ENCODE data around the gene CFAP53. TPM values are rescaled to one million over a fixed set of nuclear protein-coding genes. Genes with fewer than 3 reads are reported as not detected.
"Not testable (repeated sequence)": the region's sequence is repeated elsewhere in the genome, so short reads cannot be mapped to it uniquely, and the experiment has no call there.

The CFAP53 gene
- total and polyA plus RNA-seq, 2 donors (not counting 3 experiments of a cell fraction or from before 2014, with no cell fraction given) = 0.12 to 0.18 TPM

DNA sequence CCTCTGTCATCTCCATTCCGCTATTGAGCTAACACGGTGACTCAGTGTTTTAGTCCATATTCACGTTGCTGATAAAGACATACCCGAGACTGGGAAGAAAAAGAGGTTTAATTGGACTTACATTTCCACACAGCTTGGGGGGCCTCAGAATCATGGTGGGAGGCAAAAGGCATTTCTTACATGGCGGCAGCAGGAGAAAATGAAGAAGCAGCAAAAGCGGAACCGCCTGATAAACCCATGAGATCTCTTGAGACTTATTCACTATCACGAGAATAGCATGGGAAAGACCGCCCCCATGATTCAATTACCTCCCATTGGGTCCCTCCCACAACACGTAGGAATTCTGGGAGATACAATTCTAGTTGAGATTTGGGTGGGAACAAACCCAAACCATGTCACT, 43.8 kb upstream of the CFAP53 start:
- H3K9ac ChIP-seq (replicated peaks; ENCODE audit: extremely low read depth, insufficient read depth, low read length) = no peak overlapping the region
- H3K4me3 ChIP-seq (replicated peaks in 1 of 3; ENCODE audit: insufficient read depth in 1 of 3, low read depth in 1 of 3, low read length in 3 of 3) = no peak overlapping the region
- POLR2A ChIA-PET = no interaction called here
- H4K20me1 ChIP-seq (replicated peaks; ENCODE audit: control insufficient read depth, extremely low read depth, insufficient read depth, low read length) = no peaks in the 10 kb centered on the region
- no peaks in the 10 kb centered on the region for H3K9me1 ChIP-seq (replicated peaks; ENCODE audit: control insufficient read depth, extremely low read depth, insufficient read depth, low read length)
- H3K27me3 ChIP-seq (ENCODE audit: control insufficient read depth in 2 of 2, insufficient read depth in 2 of 2, low read length in 2 of 2) = peaks cover 4 to 17% of the 10 kb centered on the region in 2 experiments
- peaks cover 8% of the 10 kb centered on the region for H3K4me1 ChIP-seq (ENCODE audit: control insufficient read depth, extremely low read depth, insufficient read depth, low read length)
- dilution Hi-C loops (cut with MboI; ENCODE audit: extremely low pct_ligation_motif_present, low sequenced_read_pairs) (no loop called here), intact Hi-C loops (cut with micrococcal nuclease) (no loop called here)
- no peak for TF ChIP-seq GATA2 (IDR thresholded peaks at IDR 0.05; ENCODE audit: insufficient read depth, insufficient read length, low read depth, low read length)
- TF ChIP-seq CTCF (IDR thresholded peaks at IDR 0.05; ENCODE audit: extremely low read depth in 1 of 2, insufficient read depth in 1 of 2, low read depth in 1 of 2, low read length in 2 of 2) = no peak
- no peak for TF ChIP-seq POLR2A (IDR thresholded peaks at IDR 0.05; ENCODE audit: low read depth, low read length)
- FAIRE-seq = no peak
- H2AFZ ChIP-seq (ENCODE audit: low read depth, low read length) = no peak overlapping the region
- no peak for DNase-seq (ENCODE audit: low read depth, low spot score)
- no peak overlapping the region for H3K4me2 ChIP-seq (ENCODE audit: insufficient read depth, low read length)
- H3K9me3 ChIP-seq (replicated peaks; ENCODE audit: control insufficient read depth, insufficient read depth, low read length) = no peaks in the 10 kb centered on the region
- no peaks in the 10 kb centered on the region for H3K36me3 ChIP-seq (ENCODE audit: control insufficient read depth in 2 of 2, extremely low read depth in 1 of 2, insufficient read depth in 2 of 2, low read length in 2 of 2)
- no peak overlapping the region for H3K27ac ChIP-seq (ENCODE audit: insufficient read depth, low read depth, low read length)
- BruUV-seq (replicated peaks) = no TSS peak
- CTCF ChIA-PET = no interaction called here
- H3K79me2 ChIP-seq (ENCODE audit: control insufficient read depth, insufficient read depth, low read length) = no peaks in the 10 kb centered on the region

GRCh38 chr18:50308851-50309250, 42.6 kb upstream of the CFAP53 start:
- H3K4me3 ChIP-seq (replicated peaks in 1 of 3; ENCODE audit: insufficient read depth in 1 of 3, low read depth in 1 of 3, low read length in 3 of 3); FAIRE-seq; DNase-seq (ENCODE audit: low read depth, low spot score); H4K20me1 ChIP-seq (replicated peaks; ENCODE audit: control insufficient read depth, extremely low read depth, insufficient read depth, low read length); H3K9me3 ChIP-seq (replicated peaks; ENCODE audit: control insufficient read depth, insufficient read depth, low read length); H3K27ac ChIP-seq (ENCODE audit: insufficient read depth, low read depth, low read length); BruUV-seq (replicated peaks); H3K9ac ChIP-seq (replicated peaks; ENCODE audit: extremely low read depth, insufficient read depth, low read length); H2AFZ ChIP-seq (ENCODE audit: low read depth, low read length); H3K79me2 ChIP-seq (ENCODE audit: control insufficient read depth, insufficient read depth, low read length); H3K36me3 ChIP-seq (ENCODE audit: control insufficient read depth in 2 of 2, extremely low read depth in 1 of 2, insufficient read depth in 2 of 2, low read length in 2 of 2); dilution Hi-C loops (cut with MboI; ENCODE audit: extremely low pct_ligation_motif_present, low sequenced_read_pairs); H3K4me2 ChIP-seq (ENCODE audit: insufficient read depth, low read length); H3K9me1 ChIP-seq (replicated peaks; ENCODE audit: control insufficient read depth, extremely low read depth, insufficient read depth, low read length); POLR2A ChIA-PET; H3K4me1 ChIP-seq (ENCODE audit: control insufficient read depth, extremely low read depth, insufficient read depth, low read length); intact Hi-C loops (cut with micrococcal nuclease): not testable (repeated sequence)
- CTCF ChIA-PET = interaction anchor here (1.1 kb wide), 1 partner anchor 48 kb away, joined by 4 read pairs; no protein-coding TSS in a partner anchor
- peaks cover 6 to 17% of the 10 kb centered on the region in 2 experiments for H3K27me3 ChIP-seq (ENCODE audit: control insufficient read depth in 2 of 2, insufficient read depth in 2 of 2, low read length in 2 of 2)
